HCEC 1CT (cell line): Measurements from ENCODE around the gene NFIA.
A peak's percentile ranks its signal among the peaks of the same experiment; 100 is the strongest.

Experiments
- DNase-seq: peaks from one replicate; pipeline ENCODE4 v3.0.0-alpha.2; 2017

Gene NFIA

DNA sequence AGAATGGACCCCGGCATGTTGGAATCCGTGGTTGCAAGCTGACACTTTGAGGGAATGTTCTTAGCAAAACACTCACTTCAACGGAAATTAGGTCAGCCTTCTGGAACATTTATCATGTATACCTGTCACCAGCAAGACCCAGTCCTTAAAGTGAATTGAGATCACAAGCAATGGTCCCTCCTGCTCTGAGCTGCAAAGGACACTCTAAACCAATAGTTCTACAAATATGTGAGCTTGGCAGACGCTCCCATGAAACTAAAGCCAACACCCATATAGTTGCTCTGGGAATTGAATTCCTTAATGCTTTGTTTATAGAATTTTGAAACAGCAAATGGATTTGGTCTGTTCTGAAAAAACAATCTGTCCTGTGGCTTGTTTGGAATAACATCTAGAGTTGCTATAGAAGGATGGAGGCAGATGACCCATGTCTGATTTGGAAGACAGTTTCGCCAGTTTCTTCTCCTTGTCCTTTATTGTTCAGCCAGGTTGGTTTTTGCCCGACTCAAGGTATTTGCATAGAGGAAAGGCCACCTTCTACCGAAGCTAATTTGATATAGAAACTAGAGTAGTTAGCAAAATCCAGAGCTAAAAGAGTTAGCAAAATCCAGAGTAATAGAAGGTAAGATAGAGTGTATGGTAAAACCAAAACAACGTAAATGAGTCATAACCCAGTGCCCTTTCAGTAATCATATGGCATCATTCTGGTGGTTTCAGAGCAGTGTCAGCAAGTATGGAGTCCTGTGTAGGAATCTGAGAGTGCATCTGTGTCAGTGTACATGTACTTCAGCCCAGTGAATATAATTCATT, 236.2 kb downstream of the NFIA start:
- peak; percentile 82 for DNase-seq

DNA sequence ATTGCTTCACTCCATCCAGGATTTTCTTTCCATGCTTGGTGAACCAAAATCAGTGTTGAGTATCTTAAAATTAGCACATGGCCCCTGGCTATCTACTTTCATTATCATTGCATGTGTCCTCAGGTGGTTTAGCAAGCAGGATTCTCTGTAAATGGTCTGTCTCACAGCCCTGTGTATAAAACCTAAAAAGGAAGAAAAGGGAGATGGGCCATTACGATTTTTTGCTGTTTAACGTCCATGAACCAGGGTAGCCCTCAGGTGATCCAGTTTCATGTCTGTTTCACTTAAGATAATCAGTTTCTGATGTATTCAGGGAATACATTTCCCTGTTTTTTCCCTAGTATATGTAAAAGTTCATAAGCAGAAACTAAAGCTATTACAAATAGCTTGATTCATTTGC, 238.2 kb downstream of the NFIA start:
- DNase-seq: no peak

DNA sequence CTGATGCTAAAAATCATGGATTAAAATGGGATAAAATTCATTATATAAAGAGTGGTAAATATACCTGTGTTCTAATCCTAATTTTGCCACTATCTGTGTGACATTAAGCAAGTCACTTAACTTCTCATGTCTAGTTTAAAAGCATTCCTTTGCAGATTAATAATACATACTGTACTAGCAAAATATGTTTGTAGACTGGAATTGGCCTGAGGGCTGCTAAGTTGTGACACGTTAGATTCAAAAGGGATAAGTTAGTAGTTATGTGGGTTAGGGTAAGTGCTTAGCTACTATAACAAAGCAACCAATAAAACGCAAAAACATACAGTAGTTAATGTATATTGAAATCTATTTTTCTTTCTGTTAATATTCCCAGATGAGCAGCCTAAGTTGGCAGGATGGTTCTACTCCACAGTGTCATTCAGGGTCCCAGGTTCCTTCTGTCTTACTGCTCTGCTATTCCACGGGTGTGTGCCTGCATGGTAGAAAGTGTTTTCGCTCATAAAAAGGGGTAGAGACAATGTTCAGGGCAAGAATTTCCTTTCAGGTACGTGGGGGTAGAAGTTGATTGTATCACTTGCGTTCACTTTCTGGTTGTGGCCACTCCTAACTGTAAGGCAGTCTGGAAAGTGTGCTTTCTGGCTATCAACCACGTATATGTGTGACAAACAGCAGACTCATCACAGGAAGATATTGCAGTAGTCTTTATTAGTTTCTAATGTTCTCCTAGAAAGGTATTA, 239.8 kb downstream of the NFIA start:
- DNase-seq: no peak

DNA sequence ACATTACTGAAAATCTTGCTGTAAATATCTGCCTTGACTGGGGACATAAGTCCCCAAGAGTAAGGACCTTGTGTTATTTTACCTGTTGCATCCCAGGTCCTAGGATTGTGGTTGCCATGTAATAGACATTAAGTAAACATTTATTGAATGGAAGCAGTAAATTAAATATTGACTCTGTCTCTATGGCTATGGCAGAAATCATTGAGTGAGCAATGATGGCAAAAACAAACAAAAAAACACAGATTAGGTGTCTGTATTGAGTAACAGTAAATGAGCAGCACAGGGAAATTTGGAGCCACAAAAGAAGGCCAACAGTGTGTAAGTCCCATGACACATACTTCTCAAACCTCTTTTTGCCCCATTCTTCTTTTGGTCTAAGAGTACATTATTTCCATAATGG, 240.4 kb downstream of the NFIA start:
- no peak for DNase-seq

DNA sequence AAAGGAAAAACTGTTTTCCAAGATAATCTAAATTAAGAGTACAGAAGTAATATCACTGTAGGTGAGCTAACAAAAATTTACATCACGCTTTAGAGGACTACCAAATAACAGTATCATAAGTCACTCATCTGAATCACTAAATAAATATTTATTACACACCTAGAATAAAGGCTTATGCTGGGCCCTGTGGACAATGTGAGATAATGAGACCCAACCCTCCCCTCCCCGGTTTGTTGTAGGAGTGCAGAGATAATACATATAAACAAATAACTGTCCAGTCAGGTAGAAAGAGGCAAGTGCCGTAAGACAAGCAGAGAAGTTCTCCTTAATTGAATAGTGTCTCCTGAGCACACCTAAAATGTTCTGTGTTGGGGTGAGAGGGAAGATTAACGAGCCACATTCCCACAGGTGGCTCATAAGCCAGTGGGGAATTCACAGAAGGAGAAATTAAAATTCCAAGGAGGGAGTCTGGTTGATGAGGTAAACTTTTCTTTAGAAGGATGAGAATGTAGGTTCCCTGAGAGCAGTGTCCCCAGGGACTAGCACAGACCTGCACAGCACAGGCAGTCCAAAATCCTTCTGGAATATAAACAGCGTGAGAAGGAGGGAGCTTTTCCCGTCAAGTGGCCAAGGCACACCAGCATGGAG, 241.4 kb downstream of the NFIA start:
- DNase-seq: no peak

DNA sequence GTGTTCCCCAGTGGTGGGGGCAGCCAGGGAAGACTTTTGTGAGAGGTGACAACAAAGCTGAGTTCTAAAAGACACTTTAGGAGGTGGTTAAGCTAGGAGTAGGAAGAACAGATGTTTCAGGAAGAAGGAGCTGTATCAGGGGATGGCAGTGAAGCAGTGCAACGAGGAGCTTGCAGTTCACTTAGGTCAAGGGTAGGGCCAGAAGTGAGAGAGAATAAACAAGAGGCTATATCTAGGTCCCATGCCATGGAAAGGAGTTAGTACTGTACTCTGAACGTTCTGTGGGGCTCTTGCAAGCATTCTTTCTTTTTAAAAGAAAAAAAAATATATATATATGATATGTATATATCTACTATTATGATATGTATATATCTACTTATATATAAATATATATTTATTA, 244.4 kb downstream of the NFIA start:
- DNase-seq: no peak

DNA sequence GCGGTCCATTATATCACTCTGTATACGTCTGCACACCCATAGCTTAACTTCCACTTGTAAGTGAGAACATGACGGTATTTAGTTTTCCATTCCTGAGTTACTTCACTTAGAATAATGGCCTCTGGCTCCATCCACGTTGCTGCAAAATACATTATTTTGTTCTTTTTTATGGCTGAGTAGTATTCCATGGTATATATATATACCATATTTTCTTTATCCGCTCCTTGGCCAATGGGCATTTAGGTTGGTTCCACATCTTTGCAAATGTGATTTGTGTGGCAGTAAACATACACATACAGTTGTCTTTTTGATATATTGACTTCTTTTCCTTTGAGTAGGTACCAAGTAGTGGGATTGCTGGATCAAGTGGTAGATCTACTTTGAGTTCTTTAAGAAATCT, 245.1 kb downstream of the NFIA start:
- no peak for DNase-seq

DNA sequence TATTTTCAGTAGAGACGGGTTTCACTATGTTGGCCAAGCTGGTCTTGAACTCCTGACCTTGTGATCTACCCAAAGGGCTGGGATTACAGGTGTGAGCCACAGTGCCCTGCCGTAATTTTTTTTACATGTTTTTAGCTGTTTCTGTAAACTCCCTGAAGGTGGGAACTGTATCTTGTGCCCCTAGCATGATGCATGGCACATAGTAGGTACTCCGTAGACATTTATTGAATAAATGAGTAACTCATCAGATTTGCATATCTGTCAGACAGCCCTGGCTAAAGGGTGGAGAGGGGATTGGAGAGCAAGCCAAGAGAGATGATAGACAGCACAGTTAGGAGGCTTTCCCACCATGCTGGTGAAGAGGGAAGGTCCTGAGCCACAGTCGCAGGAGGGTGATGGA, 247.2 kb downstream of the NFIA start:
- no peak for DNase-seq

DNA sequence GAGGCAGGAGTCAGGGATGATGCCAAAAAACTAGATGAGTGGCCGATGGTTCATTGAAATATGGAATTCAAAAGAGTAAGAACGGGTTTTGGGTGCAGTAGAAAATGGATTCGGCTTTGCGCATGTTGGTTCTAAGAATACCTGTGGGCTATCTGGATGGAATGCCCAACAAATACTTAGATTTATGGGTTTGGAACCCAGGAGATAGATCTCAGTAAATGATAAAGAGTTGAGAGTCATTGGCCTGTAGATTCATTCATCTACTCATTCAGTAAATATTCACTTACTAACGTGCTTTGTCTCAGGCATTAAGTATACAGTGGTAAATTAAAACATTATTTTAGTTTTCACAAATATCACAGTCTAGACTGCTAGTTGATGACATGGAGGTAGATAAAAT, 247.7 kb downstream of the NFIA start:
- DNase-seq: no peak

DNA sequence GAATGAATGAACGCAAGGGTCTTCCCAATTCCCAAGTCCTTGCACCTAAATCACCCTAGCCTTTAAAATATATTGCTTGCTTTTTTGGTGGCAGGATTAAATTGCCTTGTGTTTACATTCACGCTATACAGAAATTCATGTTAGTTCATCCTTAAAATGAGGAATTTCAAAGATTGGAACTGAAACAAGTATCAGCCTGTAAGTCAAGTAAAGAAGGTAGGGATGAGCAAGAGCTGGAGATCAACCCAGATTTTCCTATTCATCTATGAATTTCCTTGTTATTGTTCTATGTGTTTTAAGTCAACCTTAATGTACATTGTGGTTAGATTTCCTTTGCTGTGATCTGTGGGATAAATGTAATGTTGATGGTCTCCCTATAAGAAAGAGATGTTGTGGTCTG, 248.2 kb downstream of the NFIA start:
- DNase-seq: no peak

DNA sequence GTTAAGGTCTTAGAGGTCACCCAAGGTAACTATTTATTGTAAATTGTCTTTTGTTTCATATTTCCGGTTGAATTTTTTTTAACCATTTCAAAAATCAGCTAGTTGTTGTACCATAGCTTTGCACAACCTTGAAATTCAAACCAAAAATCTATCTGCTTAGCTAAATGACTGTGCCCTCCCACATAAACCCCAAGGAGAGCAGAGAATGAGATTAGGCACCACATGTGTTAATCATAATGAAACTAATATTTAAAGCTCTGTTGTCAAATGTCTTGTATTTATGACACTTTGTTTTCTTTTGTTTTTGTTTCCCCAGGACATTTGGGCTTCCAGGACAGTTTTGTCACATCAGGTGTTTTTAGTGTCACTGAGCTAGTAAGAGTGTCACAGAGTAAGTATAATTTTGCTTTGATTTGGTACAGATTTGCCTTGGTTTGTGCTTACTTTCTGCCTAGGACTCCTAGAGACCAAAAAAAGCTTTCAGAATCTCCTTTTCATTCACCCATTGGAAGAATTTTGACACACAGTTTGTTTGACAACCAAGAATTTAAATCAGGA, 249.9 kb downstream of the NFIA start:
- no peak for DNase-seq

DNA sequence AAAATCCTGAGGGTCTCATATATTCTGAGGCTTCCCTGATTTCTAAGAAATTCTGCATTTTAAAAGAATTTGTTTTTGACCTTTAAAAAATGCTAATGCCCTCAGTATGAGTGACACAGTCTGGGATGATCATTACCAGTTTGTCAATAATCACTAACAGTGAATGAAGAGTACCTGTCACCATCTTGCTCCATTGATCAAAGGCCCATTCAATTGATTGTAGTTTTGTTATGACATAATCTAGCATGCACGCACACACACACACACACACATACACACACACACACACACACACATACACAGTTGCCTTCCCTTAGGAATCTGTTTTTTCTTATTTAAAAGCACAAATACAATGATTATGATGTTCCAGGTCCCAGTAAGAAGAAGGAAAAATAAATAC, 250.4 kb downstream of the NFIA start:
- DNase-seq: no peak

DNA sequence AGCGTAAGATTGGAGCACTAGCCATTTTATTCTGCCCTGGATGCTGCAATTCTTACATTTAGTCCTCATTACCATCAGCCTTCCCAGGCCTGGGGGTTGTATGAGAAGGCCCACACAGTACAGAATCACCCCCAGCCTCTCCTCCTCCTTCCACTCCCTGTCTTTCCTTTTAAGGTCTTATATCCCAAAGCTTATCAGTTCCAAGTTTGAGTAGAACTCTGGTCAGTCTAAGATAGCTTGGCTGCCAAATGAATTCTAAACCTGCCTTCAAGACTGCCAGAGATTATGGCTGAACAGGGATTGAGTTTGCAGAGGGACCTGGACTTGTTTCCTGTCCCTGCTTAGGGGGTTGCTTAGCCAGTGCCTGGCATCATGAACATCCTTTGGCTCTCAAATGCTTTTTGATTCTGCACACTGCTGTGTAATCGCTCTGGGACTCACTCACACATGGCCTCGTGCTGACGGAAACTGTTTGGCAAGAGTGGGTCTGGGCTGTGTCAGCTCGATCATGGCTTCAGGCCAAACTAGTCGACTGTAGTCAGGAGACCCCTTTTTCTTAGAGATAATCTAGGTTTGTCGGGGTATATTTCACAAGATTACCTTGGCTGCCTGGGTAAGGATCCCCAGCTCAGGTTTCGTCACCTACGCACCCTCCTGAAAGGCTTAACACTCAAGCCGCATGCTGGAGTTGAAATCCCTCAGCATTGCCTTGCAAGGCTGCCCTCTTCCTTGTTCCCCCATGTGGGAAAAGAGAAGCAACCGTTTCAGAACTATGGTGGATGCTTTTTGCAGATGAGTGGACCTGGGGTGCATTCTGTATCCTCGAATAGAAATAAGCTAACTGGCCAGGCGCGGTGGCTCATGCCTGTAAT, 252.6 kb downstream of the NFIA start:
- no peak for DNase-seq

DNA sequence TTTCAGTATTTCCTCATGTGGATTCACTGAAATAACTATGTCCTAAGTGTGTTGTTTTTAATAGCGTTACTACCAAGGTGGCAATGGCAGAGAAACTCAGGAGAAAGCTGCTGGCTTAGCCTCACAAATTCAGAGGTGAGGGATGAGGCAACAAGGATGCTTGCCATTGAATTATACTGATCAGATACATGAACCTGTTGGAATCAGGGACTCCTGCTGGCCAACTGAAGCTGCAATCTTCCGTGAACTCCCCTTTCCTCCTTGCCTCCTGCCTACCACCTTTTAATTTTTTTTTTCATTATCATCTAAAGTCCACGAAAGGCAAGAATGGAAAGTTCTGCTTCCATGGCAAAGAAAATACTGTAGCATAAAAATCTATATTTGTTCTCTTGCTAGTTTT, 254.7 kb downstream of the NFIA start:
- no peak for DNase-seq

DNA sequence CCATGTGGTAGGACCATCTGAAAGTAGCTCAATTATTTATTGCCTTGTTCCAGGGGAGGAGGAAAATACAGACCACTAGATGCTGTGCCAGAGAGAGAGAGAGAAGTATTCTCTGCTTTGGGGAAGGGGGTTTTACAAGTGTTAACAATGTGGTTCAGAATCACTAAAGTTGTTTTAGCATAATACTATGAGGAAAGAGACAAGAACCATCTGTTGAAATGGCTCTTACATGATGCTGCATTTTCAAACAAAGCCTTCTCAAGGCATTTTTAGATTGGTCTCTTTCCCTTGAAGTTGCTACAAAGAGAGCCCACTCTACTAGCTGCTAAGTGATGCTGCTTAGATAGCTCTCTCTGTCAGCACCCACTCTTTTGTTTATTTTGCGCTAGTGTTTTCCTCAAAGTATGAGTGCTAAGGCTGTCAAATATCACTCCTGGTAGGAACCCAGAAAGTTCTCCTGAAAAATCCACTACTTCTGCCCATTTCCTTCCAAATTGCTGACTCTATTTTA, 255.1 kb downstream of the NFIA start:
- DNase-seq: peak; percentile 22

DNA sequence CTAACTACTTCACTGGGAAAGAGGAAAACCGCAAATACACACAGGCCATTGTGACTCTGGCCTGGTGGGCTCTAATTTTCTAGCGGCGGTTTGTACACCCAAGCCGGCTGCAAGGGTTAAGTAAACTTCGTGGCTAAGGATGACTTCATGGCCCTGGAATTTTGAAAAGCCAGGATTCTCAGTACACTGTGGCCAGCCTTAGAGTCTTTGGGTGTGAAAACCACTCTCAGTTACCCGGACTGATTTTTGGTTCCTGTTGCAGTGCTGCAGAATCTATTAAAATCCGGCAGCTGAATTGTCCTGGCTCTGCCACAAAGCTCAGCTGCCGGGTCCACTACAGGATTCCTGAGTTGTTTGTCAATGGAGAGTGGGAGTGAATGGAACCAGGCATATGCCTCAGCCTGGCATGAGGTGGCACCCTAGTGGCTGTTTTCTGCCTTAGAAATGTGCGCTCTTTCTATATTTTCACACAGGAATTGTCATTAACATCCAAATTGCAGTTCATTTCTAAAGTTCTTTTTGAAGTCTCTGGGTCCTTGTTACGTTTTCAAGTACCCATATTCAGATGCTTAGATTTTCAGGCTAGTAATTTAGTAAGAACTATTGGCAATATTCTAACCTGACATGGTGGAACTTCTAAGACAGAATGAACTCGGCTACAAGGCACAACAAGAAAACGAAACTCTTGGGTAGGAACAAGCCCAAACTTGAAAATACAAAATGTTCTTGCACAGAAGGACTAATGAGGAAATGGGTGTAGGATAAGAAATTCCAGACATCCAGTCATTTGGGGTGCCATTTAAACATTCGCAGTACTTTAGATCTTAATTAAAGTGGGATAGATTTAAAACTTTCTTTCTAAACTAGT, 255.9 kb downstream of the NFIA start:
- peak; percentile 88 for DNase-seq

DNA sequence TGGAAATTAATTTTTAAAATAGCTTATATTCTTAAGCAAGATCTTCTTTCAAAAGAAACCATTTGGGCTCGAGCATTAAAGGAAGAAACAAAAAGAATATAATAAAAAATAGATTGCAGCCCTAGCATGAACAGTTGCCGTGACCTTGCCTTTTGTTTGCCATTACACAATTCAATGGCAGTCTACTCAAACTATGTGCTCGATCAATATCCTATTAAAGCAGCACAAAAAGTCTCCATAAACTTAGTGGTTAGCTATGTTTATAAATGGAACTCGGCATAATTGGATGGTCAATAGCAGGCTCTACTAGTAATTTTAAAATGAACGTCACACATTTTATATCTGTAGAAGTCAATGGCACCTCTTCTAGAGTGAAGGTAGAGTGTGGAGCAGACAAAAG, 256.5 kb downstream of the NFIA start:
- DNase-seq: no peak

DNA sequence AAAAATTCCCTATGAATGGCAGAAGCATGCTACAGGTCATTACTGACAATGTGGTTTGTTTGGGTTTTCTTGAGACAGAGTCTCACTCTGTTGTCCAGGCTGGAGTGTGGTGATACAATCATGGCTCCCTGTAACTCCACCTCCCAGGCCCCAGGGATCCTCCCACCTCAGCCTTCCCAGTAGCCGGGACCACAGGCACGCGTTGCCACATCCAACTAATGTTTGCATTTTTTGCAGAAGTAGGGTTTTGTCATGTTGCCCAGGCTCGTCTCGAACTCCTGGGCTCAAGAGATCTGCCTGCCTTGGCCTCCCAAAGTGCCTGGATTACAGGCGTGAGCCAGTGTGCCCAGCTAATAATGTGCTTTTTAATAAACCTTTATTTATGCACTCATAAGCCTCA, 259.1 kb downstream of the NFIA start:
- no peak for DNase-seq

DNA sequence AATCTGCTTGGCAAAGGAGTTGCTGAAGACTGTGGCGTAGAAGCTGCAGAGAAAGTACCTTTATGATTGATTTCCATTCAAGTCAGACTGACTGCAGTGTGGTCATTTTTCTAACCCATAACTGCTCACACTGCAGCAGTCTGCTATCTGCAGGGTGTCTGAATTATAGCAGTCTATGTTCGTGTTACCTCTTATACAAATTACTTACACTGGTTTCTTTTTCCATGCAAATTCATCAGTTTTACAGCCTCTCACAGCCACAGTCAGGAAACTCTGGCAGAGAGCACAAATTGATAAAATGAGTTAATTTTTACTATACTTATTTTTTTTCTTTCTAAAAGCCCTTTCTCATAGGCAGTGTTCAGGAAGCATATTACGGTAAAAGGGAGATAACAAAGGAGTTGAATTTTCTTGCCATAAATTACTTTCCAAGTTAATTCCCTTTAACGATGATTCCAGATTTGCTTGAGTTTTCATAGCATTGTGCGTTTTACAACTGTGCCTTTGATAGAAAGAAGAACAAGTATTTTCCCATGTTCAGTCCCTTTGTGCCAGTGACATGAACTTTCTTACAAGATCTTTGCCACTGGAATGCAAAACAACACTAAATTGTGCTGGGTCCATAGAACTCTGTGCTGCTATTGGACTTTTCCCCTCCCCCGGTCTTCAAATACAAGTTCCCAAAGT, 261.5 kb downstream of the NFIA start:
- DNase-seq: no peak

DNA sequence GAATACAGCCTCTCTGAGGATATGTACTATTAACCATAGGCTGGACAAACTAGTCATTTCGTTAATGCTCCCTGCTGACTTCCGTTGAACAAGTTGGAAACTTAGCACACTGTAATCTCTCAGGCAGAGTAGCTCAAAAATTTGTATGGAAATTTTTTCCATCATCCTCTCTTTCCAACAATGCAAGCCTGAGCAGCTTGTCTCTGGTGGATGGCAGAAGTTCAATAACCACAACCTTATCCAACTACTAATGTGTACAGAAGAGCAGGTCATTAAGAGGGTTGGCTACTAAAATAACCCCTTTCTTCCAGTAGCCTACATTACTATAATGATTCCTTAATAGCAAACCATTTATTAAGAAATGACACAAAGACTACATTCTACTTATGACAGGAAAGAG, 262.3 kb downstream of the NFIA start:
- DNase-seq: no peak
